HCT116 (cell line): ENCODE data around the gene SLC25A53. TPM values are rescaled to one million over a fixed set of nuclear protein-coding genes. Genes with fewer than 3 reads are reported as not detected.

Experiments used
- ATAC-seq: fragments of 200-7000 bp; cut with Tn5 transposase; 2 replicates; pipeline ENCODE4 v1.9.1; 2020; ENCODE audit warnings: mild to moderate bottlenecking, moderate library complexity
- BruUV-seq: library from RNA; stranded (reverse); fragments of 400-500 nt; replicated peaks from 2 replicates; lab custom pipeline; 2021; lab: Mats Ljungman, UMichigan
- CTCF ChIA-PET: fragments of 300-600 bp; sonication (Branson Sonifier 250); formaldehyde crosslinking; loops from one replicate; lab custom pipeline; 2021; ENCODE audit warnings: antibody characterized with exemption; lab: Charles Lee
- POLR2A ChIA-PET: fragments of 300-600, 350-600 bp; sonication (Branson Sonifier 250); formaldehyde crosslinking; loops from one replicate; lab custom pipeline; 2021; ENCODE audit warnings: antibody characterized with exemption; lab: Charles Lee
- RAD21 ChIA-PET, 2 experiments: fragments of 300-600 bp; sonication (Branson Sonifier 250); formaldehyde crosslinking; loops; one replicate each; lab custom pipeline; 2023; ENCODE audit warnings: low total read pairs in 2 of 2; ENCODE audit not compliant: uncharacterized antibody in 2 of 2, unreplicated experiment in 2 of 2, low non-redundant PET in 1 of 2; lab: Charles Lee
- DNase-seq: peaks from one replicate; pipeline ENCODE4 v3.0.0-alpha.2; 2010; ENCODE audit warnings: low read depth, low spot score
- H2AFZ ChIP-seq: fragments of 200-600 bp; shearing (Covaris generic), sonication (generic); 2 replicates; pipeline ENCODE4 v1.6.1; 2017; ENCODE audit warnings: low read depth, mixed run types, mixed read lengths, antibody characterized with exemption, low read length; ENCODE audit not compliant: poor library complexity, severe bottlenecking
- H3K27ac ChIP-seq: 2 replicates; pipeline ENCODE4 v1.5.1; 2012; ENCODE audit warnings: low read depth, low read length
- H3K27me3 ChIP-seq: fragments of 200-600 bp; sonication (generic); 2 replicates; pipeline ENCODE4 v1.6.1; 2016; ENCODE audit warnings: mixed run types, low read length, mixed read lengths; ENCODE audit not compliant: insufficient read depth
- H3K36me3 ChIP-seq, 2 experiments: fragments of 200-500 bp in 1 of 2; fragments of 200-600 bp in 1 of 2; sonication (Bioruptor generic) in 1 of 2; sonication (generic) in 1 of 2; 2 replicates each; pipeline versions ENCODE4 v1.5.1 to v1.6.1; 2014 to 2016; ENCODE audit warnings: low read length in 2 of 2, inconsistent platforms in 1 of 2, mixed read lengths in 1 of 2, mixed run types in 1 of 2; ENCODE audit not compliant: insufficient read depth in 2 of 2, control insufficient read depth in 1 of 2
- H3K4me1 ChIP-seq, 2 experiments: fragments of 200-600 bp in 1 of 2; sonication (generic) in 1 of 2; 2 replicates each; pipeline versions ENCODE4 v1.5.1 to v1.6.1; 2012 to 2017; ENCODE audit warnings: low read length in 2 of 2, inconsistent platforms in 1 of 2, mild to moderate bottlenecking in 1 of 2, mixed read lengths in 1 of 2, mixed run types in 1 of 2, moderate library complexity in 1 of 2; ENCODE audit not compliant: insufficient read depth in 2 of 2, control insufficient read depth in 1 of 2
- H3K4me2 ChIP-seq: fragments of 200-600 bp; sonication (generic); 2 replicates; pipeline ENCODE4 v1.6.1; 2017; ENCODE audit warnings: mixed run types, low read length, mixed read lengths
- H3K4me3 ChIP-seq, 2 experiments: fragments of 200-600 bp in 1 of 2; sonication (generic) in 1 of 2; replicated peaks in 1 of 2; 2 replicates each; pipeline ENCODE4 v1.5.1; 2011 to 2016; ENCODE audit warnings: low read length in 2 of 2, control low read depth in 1 of 2, low read depth in 1 of 2, mild to moderate bottlenecking in 1 of 2, mixed read lengths in 1 of 2, mixed run types in 1 of 2
- H3K79me2 ChIP-seq: fragments of 200-600 bp; sonication (generic); 2 replicates; pipeline ENCODE4 v1.6.1; 2017; ENCODE audit warnings: mild to moderate bottlenecking, mixed run types, low read length, moderate library complexity, mixed read lengths; ENCODE audit not compliant: insufficient read depth
- H3K9ac ChIP-seq: fragments of 200-600 bp; sonication (generic); 2 replicates; pipeline ENCODE4 v1.6.1; 2016; ENCODE audit warnings: low read length, mixed read lengths
- H3K9me2 ChIP-seq: fragments of 200-600 bp; sonication (generic), shearing (Covaris generic); 2 replicates; pipeline ENCODE4 v1.6.1; 2017; ENCODE audit warnings: mixed run types, mild to moderate bottlenecking, moderate library complexity; ENCODE audit not compliant: insufficient read depth
- H3K9me3 ChIP-seq, 2 experiments: fragments of 200-500 bp in 1 of 2; fragments of 200-600 bp in 1 of 2; sonication (Bioruptor generic) in 1 of 2; sonication (generic) in 1 of 2; 2 replicates each; pipeline ENCODE4 v1.6.1; 2014 to 2017; ENCODE audit warnings: low read length in 2 of 2, mixed read lengths in 2 of 2, inconsistent platforms in 1 of 2, low read depth in 1 of 2, mild to moderate bottlenecking in 1 of 2, mixed run types in 1 of 2, moderate library complexity in 1 of 2; ENCODE audit not compliant: control insufficient read depth in 1 of 2, insufficient read depth in 1 of 2
- H4K20me1 ChIP-seq: fragments of 200-600 bp; sonication (generic), shearing (Covaris generic); 2 replicates; pipeline ENCODE4 v1.6.1; 2017; ENCODE audit warnings: mixed run types, mild to moderate bottlenecking, moderate library complexity; ENCODE audit not compliant: insufficient read depth
- CBX3 ChIP-seq: IDR thresholded peaks from 2 replicates; pipeline ENCODE4 v1.6.1; 2012; ENCODE audit warnings: low read depth
- CEBPB ChIP-seq: IDR thresholded peaks from 2 replicates; pipeline ENCODE4 v1.6.1; 2012; ENCODE audit warnings: low read depth
- ELF1 ChIP-seq: IDR thresholded peaks from 2 replicates; pipeline ENCODE4 v1.6.1; 2012; ENCODE audit warnings: low read depth, borderline replicate concordance
- EZH2 ChIP-seq: fragments of 200-600 bp; sonication (generic); IDR thresholded peaks from 2 replicates; pipeline ENCODE4 v1.6.1; 2017; ENCODE audit warnings: antibody characterized with exemption, mixed run types
- FOSL1 ChIP-seq: IDR thresholded peaks from 2 replicates; pipeline ENCODE4 v1.6.1; 2012; ENCODE audit warnings: low read depth
- JUND ChIP-seq: IDR thresholded peaks from 2 replicates; pipeline ENCODE4 v1.6.1; 2012
- POLR2A ChIP-seq: IDR thresholded peaks from 2 replicates; pipeline ENCODE4 v1.7.0; 2011; ENCODE audit warnings: borderline replicate concordance; ENCODE audit not compliant: insufficient read depth, insufficient read length; ENCODE audit errors: extremely low read depth
- RAD21 ChIP-seq: IDR thresholded peaks from 2 replicates; pipeline ENCODE4 v1.6.1; 2012; ENCODE audit warnings: low read depth, mild to moderate bottlenecking
- SP1 ChIP-seq: IDR thresholded peaks from 2 replicates; pipeline ENCODE4 v1.6.1; 2012; ENCODE audit warnings: low read depth
- SRF ChIP-seq: IDR thresholded peaks from 2 replicates; pipeline ENCODE4 v1.6.1; 2012; ENCODE audit warnings: low read depth
- ZFX ChIP-seq: fragments of 450-650 bp; IDR thresholded peaks from 2 replicates; pipeline ENCODE4 v1.6.1; 2017
- ZNF274 ChIP-seq: fragments of 200-500 bp; sonication (Bioruptor generic); IDR thresholded peaks from 2 replicates; pipeline ENCODE4 v1.6.1; 2014; ENCODE audit warnings: mild to moderate bottlenecking, low read depth, low read length, inconsistent platforms
- intact Hi-C: fragments of 100-400 bp; cut with micrococcal nuclease; formaldehyde crosslinking; loops from 2 replicates; pipeline ENCODE4 v1.10.0; 2022
- total RNA-seq: library from RNA; stranded (reverse); gene quantifications from one replicate; pipeline ENCODE4 v1.2.1, GENCODE V29; 2021; ENCODE audit not compliant: unreplicated experiment
- TF ChIP-seq, protein P1 (sequence below), 3 experiments: fragments of 200-600 bp in 1 of 3; sonication (generic) in 1 of 3; IDR thresholded peaks in 2 of 3; conservative IDR thresholded peaks in 1 of 3; 2 replicates each; pipeline ENCODE4 v1.5.1; 2012 to 2017; ENCODE audit warnings: low read depth in 2 of 3, low read length in 2 of 3, antibody characterized with exemption in 1 of 3, borderline replicate concordance in 1 of 3, control low read depth in 1 of 3, mild to moderate bottlenecking in 1 of 3, mixed read lengths in 1 of 3, mixed run types in 1 of 3, moderate library complexity in 1 of 3; ENCODE audit not compliant: insufficient read depth in 1 of 3
- TF ChIP-seq, protein P2 (sequence below): IDR thresholded peaks from 2 replicates; pipeline ENCODE4 v1.6.1; 2012
- TF ChIP-seq, protein P3 (sequence below): IDR thresholded peaks from 2 replicates; pipeline ENCODE4 v1.6.1; 2012; ENCODE audit warnings: low read depth

The SLC25A53 gene
- total RNA-seq, 1 experiment from 2014 or later: 3.4 TPM

DNA sequence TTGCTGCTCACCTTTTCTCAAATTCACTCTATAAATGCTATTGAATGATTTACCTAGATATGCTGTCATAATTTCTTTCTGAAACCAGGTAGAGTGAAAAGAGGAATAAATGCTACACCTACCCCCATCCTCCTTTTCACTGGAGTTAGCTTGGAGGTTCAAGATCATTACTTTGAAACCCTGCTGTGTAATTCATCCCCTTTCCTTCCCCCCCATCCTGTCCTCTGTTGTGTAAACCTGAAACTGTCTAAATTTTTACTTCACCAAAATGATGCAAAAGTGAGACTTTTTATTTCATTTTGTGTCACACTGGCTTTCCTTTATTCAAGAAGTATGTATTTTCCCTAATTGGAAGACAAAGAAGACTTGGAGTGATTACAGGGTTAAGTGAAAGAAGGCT lies 39.0 kb downstream of the SLC25A53 start:
- RAD21 ChIA-PET: no interaction called here
- no peaks in the 10 kb centered on the region for H3K36me3 ChIP-seq
- H2AFZ ChIP-seq: no peak overlapping the region
- no peaks in the 10 kb centered on the region for H3K9me2 ChIP-seq
- intact Hi-C loops: no loop called here
- H4K20me1 ChIP-seq: no peaks in the 10 kb centered on the region
- CTCF ChIA-PET: no interaction called here
- H3K27ac ChIP-seq: no peak overlapping the region
- no peaks in the 10 kb centered on the region for H3K9me3 ChIP-seq
- DNase-seq (no peak), ATAC-seq (no peak)
- H3K79me2 ChIP-seq: no peaks in the 10 kb centered on the region
- H3K4me2 ChIP-seq: no peak overlapping the region
- POLR2A ChIA-PET: no interaction called here
- BruUV-seq: no TSS peak
- no peak overlapping the region for H3K9ac ChIP-seq
- H3K4me3 ChIP-seq: no peak overlapping the region
- H3K4me1 ChIP-seq: no peaks in the 10 kb centered on the region
- TF ChIP-seq CBX3: no peak
- TF ChIP-seq, all 23 proteins: peak for 0
- H3K27me3 ChIP-seq: no peaks in the 10 kb centered on the region

DNA sequence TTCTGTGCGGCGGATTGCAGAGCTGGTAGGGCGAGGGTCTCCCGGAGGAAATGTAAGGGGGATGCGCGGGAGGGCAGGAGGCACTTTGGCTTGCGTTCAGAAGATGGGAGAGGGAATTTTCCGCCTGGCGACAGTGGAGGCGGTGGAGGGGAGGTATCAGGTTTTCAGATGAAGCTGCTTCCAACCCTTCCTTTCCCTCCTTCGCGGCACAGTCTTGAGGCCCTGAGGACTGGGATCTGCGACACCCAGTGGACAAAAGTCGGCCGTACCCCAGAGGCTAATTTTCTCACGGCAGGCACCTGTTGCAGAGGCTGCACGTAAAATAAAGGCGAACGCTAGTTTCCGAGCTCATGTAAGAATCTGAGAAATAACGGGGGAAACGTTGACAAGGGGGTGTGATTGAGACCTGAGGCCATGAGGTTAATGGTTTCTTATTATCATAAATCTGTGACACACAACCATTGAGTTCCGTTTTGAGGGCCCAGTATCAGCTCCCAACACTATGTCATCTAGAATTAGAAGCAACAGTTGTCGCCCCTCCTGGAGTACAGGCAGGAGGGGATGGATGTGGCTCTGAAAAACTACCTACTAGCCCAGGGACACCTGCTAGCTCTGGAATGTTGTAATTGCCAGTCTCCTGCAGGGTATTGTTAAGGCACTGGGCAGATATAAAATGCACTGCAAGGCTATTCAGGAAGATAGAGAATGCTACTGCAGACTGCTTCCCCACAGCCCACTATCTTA lies 43.4 kb downstream of the SLC25A53 start:
- H3K27ac ChIP-seq: no peak overlapping the region
- H3K9me2 ChIP-seq: no peaks in the 10 kb centered on the region
- no peaks in the 10 kb centered on the region for H3K9me3 ChIP-seq
- intact Hi-C loops: no loop called here
- ATAC-seq (no peak), DNase-seq (no peak)
- no peaks in the 10 kb centered on the region for H3K79me2 ChIP-seq
- POLR2A ChIA-PET: no interaction called here
- H2AFZ ChIP-seq: no peak overlapping the region
- no peak overlapping the region for H3K4me3 ChIP-seq
- H3K4me1 ChIP-seq: no peaks in the 10 kb centered on the region
- H3K4me2 ChIP-seq: no peak overlapping the region
- CTCF ChIA-PET: no interaction called here
- H4K20me1 ChIP-seq: no peaks in the 10 kb centered on the region
- H3K27me3 ChIP-seq: peaks cover 3% of the 10 kb centered on the region; the same call in 1 of the 2 replicates
- no TSS peak for BruUV-seq
- H3K9ac ChIP-seq: no peak overlapping the region
- H3K36me3 ChIP-seq: no peaks in the 10 kb centered on the region
- RAD21 ChIA-PET: no interaction called here
- TF ChIP-seq, protein P1, sequence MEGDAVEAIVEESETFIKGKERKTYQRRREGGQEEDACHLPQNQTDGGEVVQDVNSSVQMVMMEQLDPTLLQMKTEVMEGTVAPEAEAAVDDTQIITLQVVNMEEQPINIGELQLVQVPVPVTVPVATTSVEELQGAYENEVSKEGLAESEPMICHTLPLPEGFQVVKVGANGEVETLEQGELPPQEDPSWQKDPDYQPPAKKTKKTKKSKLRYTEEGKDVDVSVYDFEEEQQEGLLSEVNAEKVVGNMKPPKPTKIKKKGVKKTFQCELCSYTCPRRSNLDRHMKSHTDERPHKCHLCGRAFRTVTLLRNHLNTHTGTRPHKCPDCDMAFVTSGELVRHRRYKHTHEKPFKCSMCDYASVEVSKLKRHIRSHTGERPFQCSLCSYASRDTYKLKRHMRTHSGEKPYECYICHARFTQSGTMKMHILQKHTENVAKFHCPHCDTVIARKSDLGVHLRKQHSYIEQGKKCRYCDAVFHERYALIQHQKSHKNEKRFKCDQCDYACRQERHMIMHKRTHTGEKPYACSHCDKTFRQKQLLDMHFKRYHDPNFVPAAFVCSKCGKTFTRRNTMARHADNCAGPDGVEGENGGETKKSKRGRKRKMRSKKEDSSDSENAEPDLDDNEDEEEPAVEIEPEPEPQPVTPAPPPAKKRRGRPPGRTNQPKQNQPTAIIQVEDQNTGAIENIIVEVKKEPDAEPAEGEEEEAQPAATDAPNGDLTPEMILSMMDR (IDR thresholded peaks at IDR 0.05 in 2 of 3, conservative IDR thresholded peaks at IDR 0.05 in 1 of 3; ENCODE audit: borderline replicate concordance in 1 of 3, insufficient read depth in 1 of 3, low read depth in 2 of 3, low read length in 2 of 3): no peak
- TF ChIP-seq RAD21 (no peak), FOSL1 (no peak), SRF (no peak), CBX3 (no peak), EZH2 (no peak), ZNF274 (no peak), SP1 (no peak), CEBPB (no peak), POLR2A (no peak), ZFX (no peak), ELF1 (no peak), JUND (no peak)
- TF ChIP-seq, protein P2, sequence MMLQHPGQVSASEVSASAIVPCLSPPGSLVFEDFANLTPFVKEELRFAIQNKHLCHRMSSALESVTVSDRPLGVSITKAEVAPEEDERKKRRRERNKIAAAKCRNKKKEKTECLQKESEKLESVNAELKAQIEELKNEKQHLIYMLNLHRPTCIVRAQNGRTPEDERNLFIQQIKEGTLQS: no peak
- TF ChIP-seq, protein P3, sequence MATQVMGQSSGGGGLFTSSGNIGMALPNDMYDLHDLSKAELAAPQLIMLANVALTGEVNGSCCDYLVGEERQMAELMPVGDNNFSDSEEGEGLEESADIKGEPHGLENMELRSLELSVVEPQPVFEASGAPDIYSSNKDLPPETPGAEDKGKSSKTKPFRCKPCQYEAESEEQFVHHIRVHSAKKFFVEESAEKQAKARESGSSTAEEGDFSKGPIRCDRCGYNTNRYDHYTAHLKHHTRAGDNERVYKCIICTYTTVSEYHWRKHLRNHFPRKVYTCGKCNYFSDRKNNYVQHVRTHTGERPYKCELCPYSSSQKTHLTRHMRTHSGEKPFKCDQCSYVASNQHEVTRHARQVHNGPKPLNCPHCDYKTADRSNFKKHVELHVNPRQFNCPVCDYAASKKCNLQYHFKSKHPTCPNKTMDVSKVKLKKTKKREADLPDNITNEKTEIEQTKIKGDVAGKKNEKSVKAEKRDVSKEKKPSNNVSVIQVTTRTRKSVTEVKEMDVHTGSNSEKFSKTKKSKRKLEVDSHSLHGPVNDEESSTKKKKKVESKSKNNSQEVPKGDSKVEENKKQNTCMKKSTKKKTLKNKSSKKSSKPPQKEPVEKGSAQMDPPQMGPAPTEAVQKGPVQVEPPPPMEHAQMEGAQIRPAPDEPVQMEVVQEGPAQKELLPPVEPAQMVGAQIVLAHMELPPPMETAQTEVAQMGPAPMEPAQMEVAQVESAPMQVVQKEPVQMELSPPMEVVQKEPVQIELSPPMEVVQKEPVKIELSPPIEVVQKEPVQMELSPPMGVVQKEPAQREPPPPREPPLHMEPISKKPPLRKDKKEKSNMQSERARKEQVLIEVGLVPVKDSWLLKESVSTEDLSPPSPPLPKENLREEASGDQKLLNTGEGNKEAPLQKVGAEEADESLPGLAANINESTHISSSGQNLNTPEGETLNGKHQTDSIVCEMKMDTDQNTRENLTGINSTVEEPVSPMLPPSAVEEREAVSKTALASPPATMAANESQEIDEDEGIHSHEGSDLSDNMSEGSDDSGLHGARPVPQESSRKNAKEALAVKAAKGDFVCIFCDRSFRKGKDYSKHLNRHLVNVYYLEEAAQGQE: no peak
